Uterus (tissue), 2 donors: ENCODE data around the gene RAB43.

ENCODE experiments used
- CTCF ChIP-seq, 4 experiments: fragments of 200-600 bp in 2 of 4; fragments of 450-650 bp in 2 of 4; sonication (generic) in 2 of 4; IDR thresholded peaks; one replicate each; pipeline ENCODE4 v1.5.1; 2016 to 2019; ENCODE audit warnings: antibody characterized with exemption in 4 of 4, mild to moderate bottlenecking in 2 of 4, moderate library complexity in 1 of 4
- POLR2A ChIP-seq, 2 donors: fragments of 450-650 bp; IDR thresholded peaks; one replicate each; pipeline ENCODE4 v1.6.1; 2016; ENCODE audit warnings: antibody characterized with exemption in 2 of 2, mild to moderate bottlenecking in 1 of 2, moderate library complexity in 1 of 2

GRCh38 chr3:129054605-129055104, 66.9 kb downstream of the RAB43 start:
- TF ChIP-seq CTCF (IDR thresholded peaks at IDR 0.05) (no peak), POLR2A (IDR thresholded peaks at IDR 0.05) (no peak)
